ENCODE results near the gene ARID3A. TPM values are rescaled to one million over a fixed set of nuclear protein-coding genes. Genes with fewer than 3 reads are reported as not detected.
A peak's percentile ranks its signal among the peaks of the same experiment; 100 is the strongest.

ARID3A gene
- total RNA-seq, 1 donor from 2014 or later, result 35.6 TPM

GRCh38 chr19:990119-990571 is 64.3 kb downstream of the ARID3A start:
- H3K4me1 Mint-ChIP-seq, result peaks cover 4% of the 10 kb centered on the region
- no peak overlapping the region for H3K27ac Mint-ChIP-seq
- H3K9me3 Mint-ChIP-seq, result no peaks in the 10 kb centered on the region
- intact Hi-C loops (cut with micrococcal nuclease), result no loop called here
- no peaks in the 10 kb centered on the region for H3K27me3 Mint-ChIP-seq
- H3K36me3 Mint-ChIP-seq (ENCODE audit: low read depth), result peaks cover 26% of the 10 kb centered on the region
- no peak for DNase-seq
- H3K4me3 Mint-ChIP-seq, result no peak overlapping the region

GRCh38 chr19:990746-991145 is 64.9 kb downstream of the ARID3A start:
- no peaks in the 10 kb centered on the region for H3K4me1 Mint-ChIP-seq
- no peak overlapping the region for H3K27ac Mint-ChIP-seq
- intact Hi-C loops (cut with micrococcal nuclease), result no loop called here
- no peak overlapping the region for H3K4me3 Mint-ChIP-seq
- no peaks in the 10 kb centered on the region for H3K9me3 Mint-ChIP-seq
- no peak for DNase-seq
- peaks cover 26% of the 10 kb centered on the region for H3K36me3 Mint-ChIP-seq (ENCODE audit: low read depth)
- no peaks in the 10 kb centered on the region for H3K27me3 Mint-ChIP-seq

- Mint-ChIP-seq H3K27me3 (peaks cover 1% of the 10 kb centered on the region), H3K4me3 (no peak overlapping the region), H3K9me3 (no peaks in the 10 kb centered on the region), H3K4me1 (peaks cover 2% of the 10 kb centered on the region), H3K27ac (no peak overlapping the region), H3K36me3 (ENCODE audit: low read depth) (peaks cover 28% of the 10 kb centered on the region)
- DNase-seq, result peak; percentile 82
- intact Hi-C loops (cut with micrococcal nuclease), result no loop called here
Measured at GRCh38 chr19:991174-991931, 65.5 kb downstream of the ARID3A start.

GRCh38 chr19:991932-992669 is 66.3 kb downstream of the ARID3A start:
- H3K27me3 Mint-ChIP-seq, result peaks cover 8% of the 10 kb centered on the region
- peaks cover 5% of the 10 kb centered on the region for H3K4me1 Mint-ChIP-seq
- DNase-seq, result no peak
- H3K36me3 Mint-ChIP-seq (ENCODE audit: low read depth), result peaks cover 24% of the 10 kb centered on the region
- intact Hi-C loops (cut with micrococcal nuclease), result no loop called here
- H3K9me3 Mint-ChIP-seq, result no peaks in the 10 kb centered on the region
- no peak overlapping the region for H3K27ac Mint-ChIP-seq
- H3K4me3 Mint-ChIP-seq, result no peak overlapping the region

DNA sequence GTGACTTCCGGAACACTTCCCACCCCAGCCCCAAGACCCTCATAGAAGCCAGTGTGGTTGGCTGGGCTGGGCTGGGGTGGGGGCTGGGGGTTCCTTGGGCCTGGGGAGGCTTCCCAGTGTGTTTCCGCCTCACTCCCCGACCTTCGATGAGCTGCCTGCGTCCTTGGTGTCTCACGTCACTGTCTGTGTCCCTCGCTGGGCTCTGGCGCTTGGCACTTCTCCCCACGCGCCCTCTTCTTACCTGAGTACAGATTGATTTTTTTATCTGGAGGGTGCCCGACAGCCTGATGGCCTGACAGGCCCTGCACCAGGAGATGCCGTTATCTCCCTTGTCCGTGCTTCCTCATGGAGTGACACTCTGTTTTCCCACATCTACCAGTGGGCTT is 66.8 kb downstream of the ARID3A start:
- peaks cover 5% of the 10 kb centered on the region for H3K4me1 Mint-ChIP-seq
- H3K27me3 Mint-ChIP-seq, result peaks cover 10% of the 10 kb centered on the region
- intact Hi-C loops (cut with micrococcal nuclease), result no loop called here
- no peak overlapping the region for H3K27ac Mint-ChIP-seq
- no peaks in the 10 kb centered on the region for H3K9me3 Mint-ChIP-seq
- H3K4me3 Mint-ChIP-seq, result no peak overlapping the region
- DNase-seq, result no peak
- H3K36me3 Mint-ChIP-seq (ENCODE audit: low read depth), result peaks cover 23% of the 10 kb centered on the region

DNA sequence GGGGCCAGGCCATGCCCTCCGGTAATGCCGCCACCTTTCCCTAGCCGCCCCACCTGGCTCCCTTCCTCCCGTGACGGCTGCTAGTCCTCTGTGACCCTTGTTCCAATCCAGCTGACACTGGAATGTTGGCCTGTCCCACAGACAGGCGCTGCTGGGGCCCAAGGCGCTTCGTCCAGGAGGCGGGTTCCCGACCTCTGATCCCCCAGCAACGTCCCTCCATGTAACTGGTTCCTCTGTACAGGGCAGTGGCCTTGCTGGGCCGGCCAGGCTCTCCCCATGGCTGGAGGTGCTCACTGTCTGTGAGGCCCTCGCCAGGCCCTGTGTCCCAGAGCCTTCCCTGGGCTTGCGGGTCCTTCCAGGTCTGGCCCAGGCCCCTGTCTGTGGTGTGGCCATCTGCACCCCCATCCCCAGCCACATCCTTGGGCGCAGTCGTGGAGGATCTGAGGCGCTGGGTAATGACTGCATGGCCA is 67.6 kb downstream of the ARID3A start:
- intact Hi-C loops (cut with micrococcal nuclease), result no loop called here
- Mint-ChIP-seq H3K9me3 (no peaks in the 10 kb centered on the region), H3K27ac (no peak overlapping the region), H3K4me1 (peaks cover 5% of the 10 kb centered on the region), H3K4me3 (no peak overlapping the region), H3K27me3 (peaks cover 16% of the 10 kb centered on the region), H3K36me3 (ENCODE audit: low read depth) (peaks cover 21% of the 10 kb centered on the region)
- DNase-seq, result no peak

DNA sequence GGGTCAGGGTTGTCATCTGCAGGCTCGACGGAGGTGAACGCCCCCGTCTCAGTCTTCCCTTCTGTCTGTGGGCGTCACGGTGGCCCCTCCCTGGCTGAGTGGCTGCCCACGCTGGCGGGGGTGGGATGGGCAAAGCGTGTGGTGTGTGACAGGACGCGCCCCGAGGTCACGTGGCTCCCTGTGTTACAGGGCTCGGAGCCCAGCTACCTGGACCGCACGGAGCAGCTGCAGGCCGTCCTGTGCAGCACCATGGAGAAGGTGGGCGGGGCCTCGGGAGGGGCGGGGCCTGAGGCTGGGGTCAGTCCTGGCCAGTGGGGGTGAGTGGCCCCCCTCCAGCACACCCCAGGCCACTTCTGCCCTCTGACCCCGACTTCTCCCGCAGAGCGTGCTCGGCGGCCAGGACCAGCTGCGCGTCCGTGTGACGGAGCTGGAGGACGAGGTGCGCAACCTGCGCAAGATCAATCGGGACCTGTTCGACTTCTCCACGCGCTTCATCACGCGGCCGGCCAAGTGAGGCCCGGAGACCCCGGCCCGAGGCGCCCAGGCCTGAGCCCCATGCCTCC is 68.1 kb downstream of the ARID3A start:
- intact Hi-C loops (cut with micrococcal nuclease), result no loop called here
- Mint-ChIP-seq H3K4me1 (peaks cover 7% of the 10 kb centered on the region), H3K4me3 (no peak overlapping the region), H3K27ac (no peak overlapping the region), H3K27me3 (peaks cover 19% of the 10 kb centered on the region), H3K9me3 (no peaks in the 10 kb centered on the region), H3K36me3 (ENCODE audit: low read depth) (peaks cover 17% of the 10 kb centered on the region)
- no peak for DNase-seq

DNA sequence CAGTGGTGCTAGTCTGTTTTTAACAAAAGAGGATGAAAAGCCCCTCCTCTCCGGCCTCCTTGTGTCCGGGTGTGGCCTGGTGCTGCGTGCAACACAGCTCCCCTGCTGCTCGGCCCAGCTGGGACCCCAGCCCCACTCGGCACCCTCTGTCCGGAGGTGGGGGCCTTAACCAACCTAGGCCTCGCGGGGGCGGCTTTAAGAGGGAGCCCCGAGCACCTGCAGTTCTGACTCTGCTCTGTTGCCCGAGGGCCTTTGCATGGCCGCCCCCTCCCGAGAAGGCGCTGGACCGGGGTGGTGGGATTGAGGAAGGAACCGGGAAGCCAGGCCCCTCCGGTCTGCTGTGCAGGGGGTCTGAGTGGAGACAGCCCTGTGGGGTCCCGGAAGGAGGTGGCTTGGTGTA is 68.7 kb downstream of the ARID3A start:
- Mint-ChIP-seq H3K36me3 (ENCODE audit: low read depth) (peaks cover 17% of the 10 kb centered on the region), H3K9me3 (no peaks in the 10 kb centered on the region), H3K27me3 (peaks cover 25% of the 10 kb centered on the region), H3K27ac (no peak overlapping the region), H3K4me3 (no peak overlapping the region), H3K4me1 (peaks cover 7% of the 10 kb centered on the region)
- intact Hi-C loops (cut with micrococcal nuclease), result no loop called here
- DNase-seq, result no peak

GRCh38 chr19:995051-995827 is 69.4 kb downstream of the ARID3A start:
- no peak overlapping the region for H3K27ac Mint-ChIP-seq
- H3K9me3 Mint-ChIP-seq, result no peaks in the 10 kb centered on the region
- peaks cover 28% of the 10 kb centered on the region for H3K27me3 Mint-ChIP-seq
- DNase-seq, result no peak
- intact Hi-C loops (cut with micrococcal nuclease), result no loop called here
- peaks cover 7% of the 10 kb centered on the region for H3K4me1 Mint-ChIP-seq
- no peak overlapping the region for H3K4me3 Mint-ChIP-seq
- peaks cover 17% of the 10 kb centered on the region for H3K36me3 Mint-ChIP-seq (ENCODE audit: low read depth)

GRCh38 chr19:996051-996838 is 70.4 kb downstream of the ARID3A start:
- H3K36me3 Mint-ChIP-seq (ENCODE audit: low read depth), result peaks cover 12% of the 10 kb centered on the region
- peak overlapping the region; percentile 69 for H3K4me3 Mint-ChIP-seq
- peak overlapping the region; percentile 53 for H3K27ac Mint-ChIP-seq
- H3K9me3 Mint-ChIP-seq, result no peaks in the 10 kb centered on the region
- peaks cover 31% of the 10 kb centered on the region for H3K27me3 Mint-ChIP-seq
- H3K4me1 Mint-ChIP-seq, result peaks cover 8% of the 10 kb centered on the region
- DNase-seq, result peak; percentile 91
- intact Hi-C loops (cut with micrococcal nuclease), result no loop called here

GRCh38 chr19:998064-998463 is 72.2 kb downstream of the ARID3A start:
- H3K4me3 Mint-ChIP-seq, result no peak overlapping the region
- no peak for DNase-seq
- peaks cover 9% of the 10 kb centered on the region for H3K4me1 Mint-ChIP-seq
- H3K36me3 Mint-ChIP-seq (ENCODE audit: low read depth), result peaks cover 10% of the 10 kb centered on the region
- no peaks in the 10 kb centered on the region for H3K9me3 Mint-ChIP-seq
- no peak overlapping the region for H3K27ac Mint-ChIP-seq
- peaks cover 36% of the 10 kb centered on the region for H3K27me3 Mint-ChIP-seq
- intact Hi-C loops (cut with micrococcal nuclease), result no loop called here

GRCh38 chr19:999379-999719 is 73.5 kb downstream of the ARID3A start:
- H3K27me3 Mint-ChIP-seq, result peaks cover 36% of the 10 kb centered on the region
- H3K27ac Mint-ChIP-seq, result no peak overlapping the region
- peaks cover 5% of the 10 kb centered on the region for H3K36me3 Mint-ChIP-seq (ENCODE audit: low read depth)
- no peak for DNase-seq
- H3K4me1 Mint-ChIP-seq, result peaks cover 9% of the 10 kb centered on the region
- no peaks in the 10 kb centered on the region for H3K9me3 Mint-ChIP-seq
- peak overlapping the region; percentile 5 for H3K4me3 Mint-ChIP-seq
- intact Hi-C loops (cut with micrococcal nuclease), result no loop called here

- Mint-ChIP-seq H3K27ac (peak within 1 kb of the TSS; percentile 48), H3K36me3 (ENCODE audit: low read depth) (peaks cover 5% of the 10 kb centered on the region), H3K4me3 (peak within 1 kb of the TSS; percentile 44), H3K27me3 (peaks cover 36% of the 10 kb centered on the region), H3K4me1 (peaks cover 9% of the 10 kb centered on the region), H3K9me3 (no peaks in the 10 kb centered on the region)
- intact Hi-C loops (cut with micrococcal nuclease), result no loop called here
- peak; percentile 87 for DNase-seq
Measured at GRCh38 chr19:1000095-1000494, 74.3 kb downstream of the ARID3A start, which contains the start of gene GRIN3B. TSS of gene GRIN3B (plus strand) at chr19:1000419. CDS start at chr19:1000438, 19 bp downstream.
